ENCODE measurements around the gene INPP5A.

DNA sequence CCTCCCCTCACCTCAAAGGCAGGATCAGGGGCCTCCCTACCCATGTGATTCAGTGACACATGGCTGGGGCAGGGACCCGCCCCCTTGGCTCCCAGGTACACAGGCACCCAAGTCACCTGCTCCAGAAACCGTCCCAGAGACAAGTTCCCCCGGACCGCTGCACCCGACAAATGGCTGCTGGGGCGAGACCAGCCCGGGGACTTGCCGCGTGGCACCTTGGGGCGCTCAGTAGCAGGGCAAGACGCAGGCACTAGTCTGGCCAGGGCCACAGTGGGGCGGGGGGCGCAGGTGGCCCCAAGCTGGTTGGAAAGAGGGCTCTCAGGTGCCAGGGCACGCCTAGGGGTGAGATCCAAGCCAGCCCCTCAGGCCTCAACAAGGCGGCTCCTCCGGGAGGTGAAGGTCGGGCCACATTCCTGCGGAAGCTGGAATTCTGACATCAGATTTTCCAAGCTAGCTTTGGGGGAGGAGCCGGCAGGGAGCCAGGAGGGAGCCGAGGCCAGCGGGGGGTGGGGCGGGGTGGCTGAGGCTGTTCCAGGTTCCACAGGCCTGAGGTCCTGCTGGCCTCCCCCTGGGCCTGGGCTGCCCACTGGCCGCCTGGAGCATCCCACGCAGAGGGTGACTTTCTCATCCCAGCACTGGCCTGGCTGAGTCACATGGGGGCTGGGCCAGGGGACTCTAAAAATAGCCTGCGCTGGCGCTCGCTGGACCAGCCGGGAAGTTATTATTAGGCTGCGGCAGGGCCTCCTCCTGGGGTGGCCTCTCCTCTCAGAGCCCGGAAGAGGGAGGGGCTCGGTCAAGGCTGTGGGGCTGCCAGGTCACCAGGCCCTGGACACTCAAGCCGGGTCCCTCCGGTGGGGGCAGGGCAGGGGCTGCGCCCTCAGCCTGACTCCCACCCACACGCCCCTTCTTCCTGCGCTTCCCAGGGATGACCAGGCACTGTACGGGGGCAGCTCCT, 20.5 kb upstream of the INPP5A start:
- TF ChIP-seq POLR2A (IDR thresholded peaks at IDR 0.05) = no peak
- TF ChIP-seq, protein P1, sequence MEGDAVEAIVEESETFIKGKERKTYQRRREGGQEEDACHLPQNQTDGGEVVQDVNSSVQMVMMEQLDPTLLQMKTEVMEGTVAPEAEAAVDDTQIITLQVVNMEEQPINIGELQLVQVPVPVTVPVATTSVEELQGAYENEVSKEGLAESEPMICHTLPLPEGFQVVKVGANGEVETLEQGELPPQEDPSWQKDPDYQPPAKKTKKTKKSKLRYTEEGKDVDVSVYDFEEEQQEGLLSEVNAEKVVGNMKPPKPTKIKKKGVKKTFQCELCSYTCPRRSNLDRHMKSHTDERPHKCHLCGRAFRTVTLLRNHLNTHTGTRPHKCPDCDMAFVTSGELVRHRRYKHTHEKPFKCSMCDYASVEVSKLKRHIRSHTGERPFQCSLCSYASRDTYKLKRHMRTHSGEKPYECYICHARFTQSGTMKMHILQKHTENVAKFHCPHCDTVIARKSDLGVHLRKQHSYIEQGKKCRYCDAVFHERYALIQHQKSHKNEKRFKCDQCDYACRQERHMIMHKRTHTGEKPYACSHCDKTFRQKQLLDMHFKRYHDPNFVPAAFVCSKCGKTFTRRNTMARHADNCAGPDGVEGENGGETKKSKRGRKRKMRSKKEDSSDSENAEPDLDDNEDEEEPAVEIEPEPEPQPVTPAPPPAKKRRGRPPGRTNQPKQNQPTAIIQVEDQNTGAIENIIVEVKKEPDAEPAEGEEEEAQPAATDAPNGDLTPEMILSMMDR (IDR thresholded peaks at IDR 0.05) = no peak
